ENCODE measurements around the gene IGHMBP2.

The IGHMBP2 gene

DNA sequence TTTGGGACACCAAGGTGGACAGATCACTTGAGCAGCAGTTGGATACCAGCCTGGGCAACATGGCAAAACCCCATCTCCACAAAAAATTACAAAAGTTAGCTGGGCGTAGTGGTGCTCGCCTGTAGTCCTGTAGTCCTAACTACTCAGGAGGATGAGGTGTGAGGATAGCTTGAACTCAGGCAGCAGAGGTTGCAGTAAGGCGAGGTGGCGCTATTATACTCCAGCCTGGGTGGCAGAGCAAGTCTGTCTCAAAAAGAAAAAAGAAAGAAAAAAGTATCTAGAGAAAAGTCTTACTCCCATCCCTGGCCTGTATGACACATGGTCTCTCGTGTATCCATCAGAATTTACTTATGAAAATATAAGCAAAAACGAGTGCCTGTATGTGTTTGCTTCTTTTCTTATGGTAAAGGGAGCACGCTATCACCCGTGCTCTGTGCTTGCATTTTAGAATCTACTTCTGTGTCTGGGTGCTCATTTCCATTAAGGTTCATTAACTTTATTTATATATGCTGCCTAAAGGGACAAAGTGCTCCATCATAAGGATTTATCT, 46.6 kb upstream of the IGHMBP2 start:
- Histone ChIP-seq H3K79me2 (ENCODE audit: insufficient read depth, low read length) (no peaks in the 10 kb centered on the region), H3F3A (ENCODE audit: insufficient read depth, low read length) (no peaks in the 10 kb centered on the region), H2AFZ (ENCODE audit: low read length) (no peak overlapping the region), H3K36me3 (ENCODE audit: insufficient read depth, low read length) (no peaks in the 10 kb centered on the region), H3K4me3 (ENCODE audit: low read depth, low read length, poor library complexity, severe bottlenecking) (no peak overlapping the region), H3K9ac (ENCODE audit: low read length) (no peak overlapping the region), H3K27me3 (ENCODE audit: insufficient read depth, low read length) (no peaks in the 10 kb centered on the region), H3K4me1 (ENCODE audit: insufficient read depth, low read length, severe bottlenecking) (no peaks in the 10 kb centered on the region), H3K9me3 (ENCODE audit: low read length) (no peaks in the 10 kb centered on the region), H3K4me2 (ENCODE audit: low read length) (no peak overlapping the region), H3K27ac (ENCODE audit: low read depth, low read length, poor library complexity, severe bottlenecking) (no peak overlapping the region), H4K20me1 (ENCODE audit: insufficient read depth, low read length) (no peaks in the 10 kb centered on the region), H3K9me2 (ENCODE audit: low read depth, low read length) (no peaks in the 10 kb centered on the region)
- TF ChIP-seq, protein P1, sequence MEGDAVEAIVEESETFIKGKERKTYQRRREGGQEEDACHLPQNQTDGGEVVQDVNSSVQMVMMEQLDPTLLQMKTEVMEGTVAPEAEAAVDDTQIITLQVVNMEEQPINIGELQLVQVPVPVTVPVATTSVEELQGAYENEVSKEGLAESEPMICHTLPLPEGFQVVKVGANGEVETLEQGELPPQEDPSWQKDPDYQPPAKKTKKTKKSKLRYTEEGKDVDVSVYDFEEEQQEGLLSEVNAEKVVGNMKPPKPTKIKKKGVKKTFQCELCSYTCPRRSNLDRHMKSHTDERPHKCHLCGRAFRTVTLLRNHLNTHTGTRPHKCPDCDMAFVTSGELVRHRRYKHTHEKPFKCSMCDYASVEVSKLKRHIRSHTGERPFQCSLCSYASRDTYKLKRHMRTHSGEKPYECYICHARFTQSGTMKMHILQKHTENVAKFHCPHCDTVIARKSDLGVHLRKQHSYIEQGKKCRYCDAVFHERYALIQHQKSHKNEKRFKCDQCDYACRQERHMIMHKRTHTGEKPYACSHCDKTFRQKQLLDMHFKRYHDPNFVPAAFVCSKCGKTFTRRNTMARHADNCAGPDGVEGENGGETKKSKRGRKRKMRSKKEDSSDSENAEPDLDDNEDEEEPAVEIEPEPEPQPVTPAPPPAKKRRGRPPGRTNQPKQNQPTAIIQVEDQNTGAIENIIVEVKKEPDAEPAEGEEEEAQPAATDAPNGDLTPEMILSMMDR (IDR thresholded peaks at IDR 0.05; ENCODE audit: low read length): peak; percentile 7; the same call in 1 of the 2 replicates
- no peak for TF ChIP-seq EZH2 (IDR thresholded peaks at IDR 0.05; ENCODE audit: borderline replicate concordance, low read length)

DNA sequence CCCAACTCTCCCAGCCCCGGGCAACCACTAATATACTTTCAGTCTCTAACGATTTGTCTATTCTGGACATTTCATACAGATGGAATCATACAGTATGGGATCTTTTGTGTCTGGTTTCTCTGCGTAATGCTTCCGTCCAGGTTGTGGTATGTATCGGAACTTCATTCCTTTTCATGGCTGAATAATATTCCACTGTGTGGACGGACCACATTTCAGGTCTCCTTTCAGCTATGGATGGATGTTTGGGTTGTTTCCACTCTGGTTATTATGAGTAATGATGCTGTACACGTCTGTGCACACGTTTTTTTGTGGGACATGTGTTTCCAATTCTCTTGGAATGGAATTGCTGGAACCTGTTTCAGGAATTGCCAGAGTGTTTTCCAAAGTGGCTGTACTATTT, 44.6 kb upstream of the IGHMBP2 start:
- Histone ChIP-seq H3K4me3 (ENCODE audit: low read depth, low read length, poor library complexity, severe bottlenecking) (no peak overlapping the region), H3K27me3 (ENCODE audit: insufficient read depth, low read length) (peaks cover 5% of the 10 kb centered on the region; the same call in 1 of the 2 replicates), H3K9me3 (ENCODE audit: low read length) (peaks cover 5% of the 10 kb centered on the region), H4K20me1 (ENCODE audit: insufficient read depth, low read length) (no peaks in the 10 kb centered on the region), H3K36me3 (ENCODE audit: insufficient read depth, low read length) (no peaks in the 10 kb centered on the region), H3K4me1 (ENCODE audit: insufficient read depth, low read length, severe bottlenecking) (no peaks in the 10 kb centered on the region), H3K79me2 (ENCODE audit: insufficient read depth, low read length) (no peaks in the 10 kb centered on the region), H3K4me2 (ENCODE audit: low read length) (no peak overlapping the region), H3K9ac (ENCODE audit: low read length) (no peak overlapping the region), H3F3A (ENCODE audit: insufficient read depth, low read length) (no peaks in the 10 kb centered on the region), H3K9me2 (ENCODE audit: low read depth, low read length) (no peaks in the 10 kb centered on the region), H2AFZ (ENCODE audit: low read length) (no peak overlapping the region), H3K27ac (ENCODE audit: low read depth, low read length, poor library complexity, severe bottlenecking) (no peak overlapping the region)
- TF ChIP-seq, protein P1 (IDR thresholded peaks at IDR 0.05; ENCODE audit: low read length): no peak
- no peak for TF ChIP-seq EZH2 (IDR thresholded peaks at IDR 0.05; ENCODE audit: borderline replicate concordance, low read length)

DNA sequence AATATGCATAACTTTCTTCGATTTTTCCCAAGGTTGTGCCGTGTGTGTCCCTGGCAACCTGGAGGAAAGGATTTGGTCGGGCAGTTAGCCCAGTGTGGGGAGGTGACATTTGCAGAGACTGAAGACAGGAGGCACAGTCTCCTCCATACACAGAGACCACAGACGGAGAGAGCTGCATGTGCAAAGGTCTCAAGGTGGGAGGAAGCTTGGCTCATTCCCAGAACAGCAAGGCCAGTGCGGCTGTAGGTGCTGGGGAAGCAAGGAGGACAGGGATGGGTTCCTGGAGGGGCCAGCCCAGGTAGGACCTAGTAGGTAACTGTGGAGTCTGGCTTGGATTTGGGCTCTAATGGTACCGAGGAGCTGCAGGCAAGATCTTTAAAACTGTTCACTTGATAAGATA, 41.3 kb upstream of the IGHMBP2 start:
- Histone ChIP-seq H3K27me3 (ENCODE audit: insufficient read depth, low read length) (peaks cover 8% of the 10 kb centered on the region; the same call in 1 of the 2 replicates), H3K4me3 (ENCODE audit: low read depth, low read length, poor library complexity, severe bottlenecking) (no peak overlapping the region), H3K4me2 (ENCODE audit: low read length) (no peak overlapping the region), H3K79me2 (ENCODE audit: insufficient read depth, low read length) (no peaks in the 10 kb centered on the region), H2AFZ (ENCODE audit: low read length) (no peak overlapping the region), H3K9ac (ENCODE audit: low read length) (no peak overlapping the region), H3K4me1 (ENCODE audit: insufficient read depth, low read length, severe bottlenecking) (no peaks in the 10 kb centered on the region), H3K9me3 (ENCODE audit: low read length) (peaks cover 6% of the 10 kb centered on the region), H3K36me3 (ENCODE audit: insufficient read depth, low read length) (no peaks in the 10 kb centered on the region), H4K20me1 (ENCODE audit: insufficient read depth, low read length) (no peaks in the 10 kb centered on the region), H3K27ac (ENCODE audit: low read depth, low read length, poor library complexity, severe bottlenecking) (no peak overlapping the region), H3K9me2 (ENCODE audit: low read depth, low read length) (no peaks in the 10 kb centered on the region), H3F3A (ENCODE audit: insufficient read depth, low read length) (no peaks in the 10 kb centered on the region)
- no peak for TF ChIP-seq EZH2 (IDR thresholded peaks at IDR 0.05; ENCODE audit: borderline replicate concordance, low read length)
- TF ChIP-seq, protein P1 (IDR thresholded peaks at IDR 0.05; ENCODE audit: low read length): no peak

Data from OCI-LY1 (cell line).